ENCODE measurements around the gene C1QB.
"Not testable (repeated sequence)": the region's sequence is repeated elsewhere in the genome, so short reads cannot be mapped to it uniquely, and the experiment has no call there.

C1QB gene

GRCh38 chr1:22685591-22686059 lies 32.6 kb downstream of the C1QB start:
- H3K27ac Mint-ChIP-seq, result no peak overlapping the region
- H3K27me3 Mint-ChIP-seq, result peaks cover 25% of the 10 kb centered on the region
- no peaks in the 10 kb centered on the region for H3K9me3 Mint-ChIP-seq
- no peaks in the 10 kb centered on the region for H3K4me1 Mint-ChIP-seq
- no peak overlapping the region for H3K4me3 Mint-ChIP-seq
- no peaks in the 10 kb centered on the region for H3K36me3 Mint-ChIP-seq
- ATAC-seq (ENCODE audit: low read depth) (no peak), DNase-seq (ENCODE audit: low spot score in 2 of 2) (no peak)

GRCh38 chr1:22687191-22687590 lies 34.2 kb downstream of the C1QB start:
- ATAC-seq (ENCODE audit: low read depth), result no peak
- H3K27me3 Mint-ChIP-seq, result peaks cover 26% of the 10 kb centered on the region
- H3K4me3 Mint-ChIP-seq, result no peak overlapping the region
- H3K9me3 Mint-ChIP-seq, result no peaks in the 10 kb centered on the region
- no peaks in the 10 kb centered on the region for H3K36me3 Mint-ChIP-seq
- DNase-seq (ENCODE audit: low spot score in 2 of 2), result no peak
- no peak overlapping the region for H3K27ac Mint-ChIP-seq
- no peaks in the 10 kb centered on the region for H3K4me1 Mint-ChIP-seq

- Mint-ChIP-seq H3K9me3 (no peaks in the 10 kb centered on the region), H3K4me3 (no peak overlapping the region), H3K4me1 (no peaks in the 10 kb centered on the region), H3K27me3 (peaks cover 28% of the 10 kb centered on the region), H3K27ac (no peak overlapping the region), H3K36me3 (no peaks in the 10 kb centered on the region)
- ATAC-seq (ENCODE audit: low read depth) (no peak), DNase-seq (ENCODE audit: low spot score in 2 of 2) (no peak)
Observed at GRCh38 chr1:22688466-22688865, 35.4 kb downstream of the C1QB start.

- no peak for ATAC-seq (ENCODE audit: low read depth)
- H3K4me1 Mint-ChIP-seq, result no peaks in the 10 kb centered on the region
- DNase-seq (ENCODE audit: low spot score in 2 of 2), result no peak
- H3K27me3 Mint-ChIP-seq, result peaks cover 19% of the 10 kb centered on the region
- no peaks in the 10 kb centered on the region for H3K9me3 Mint-ChIP-seq
- H3K4me3 Mint-ChIP-seq, result no peak overlapping the region
- no peak overlapping the region for H3K27ac Mint-ChIP-seq
- no peaks in the 10 kb centered on the region for H3K36me3 Mint-ChIP-seq
Observed at GRCh38 chr1:22689505-22689904, 36.5 kb downstream of the C1QB start.

- Mint-ChIP-seq H3K27me3 (peaks cover 15% of the 10 kb centered on the region), H3K27ac (no peak overlapping the region), H3K36me3 (no peaks in the 10 kb centered on the region), H3K4me1 (no peaks in the 10 kb centered on the region), H3K9me3 (no peaks in the 10 kb centered on the region), H3K4me3 (no peak overlapping the region)
- ATAC-seq (ENCODE audit: low read depth) (no peak), DNase-seq (ENCODE audit: low spot score in 2 of 2) (no peak)
Observed at GRCh38 chr1:22691031-22691753, 38.2 kb downstream of the C1QB start.

GRCh38 chr1:22694172-22694571 lies 41.1 kb downstream of the C1QB start:
- Mint-ChIP-seq H3K9me3 (no peaks in the 10 kb centered on the region), H3K36me3 (no peaks in the 10 kb centered on the region), H3K4me1 (no peaks in the 10 kb centered on the region), H3K27me3 (peaks cover 13% of the 10 kb centered on the region), H3K27ac (no peak overlapping the region), H3K4me3 (no peak overlapping the region)
- ATAC-seq (ENCODE audit: low read depth) (no peak), DNase-seq (ENCODE audit: low spot score in 2 of 2) (no peak)

GRCh38 chr1:22696610-22697009 lies 43.6 kb downstream of the C1QB start:
- H3K4me1 Mint-ChIP-seq, result no peaks in the 10 kb centered on the region
- H3K27ac Mint-ChIP-seq, result no peak overlapping the region
- no peak for DNase-seq (ENCODE audit: low spot score in 2 of 2)
- no peak for ATAC-seq (ENCODE audit: low read depth)
- H3K4me3 Mint-ChIP-seq, result no peak overlapping the region
- no peaks in the 10 kb centered on the region for H3K9me3 Mint-ChIP-seq
- peaks cover 12% of the 10 kb centered on the region for H3K27me3 Mint-ChIP-seq
- no peaks in the 10 kb centered on the region for H3K36me3 Mint-ChIP-seq

- H3K9me3 Mint-ChIP-seq, result no peaks in the 10 kb centered on the region
- no peaks in the 10 kb centered on the region for H3K36me3 Mint-ChIP-seq
- H3K27ac Mint-ChIP-seq, result no peak overlapping the region
- ATAC-seq (ENCODE audit: low read depth) (no peak), DNase-seq (ENCODE audit: low spot score in 2 of 2) (no peak)
- no peaks in the 10 kb centered on the region for H3K4me1 Mint-ChIP-seq
- H3K27me3 Mint-ChIP-seq, result peaks cover 14% of the 10 kb centered on the region
- H3K4me3 Mint-ChIP-seq, result no peak overlapping the region
Observed at GRCh38 chr1:22697980-22698379, 44.9 kb downstream of the C1QB start.

GRCh38 chr1:22699681-22700520 lies 46.9 kb downstream of the C1QB start:
- no peak for ATAC-seq (ENCODE audit: low read depth)
- DNase-seq (ENCODE audit: low spot score in 2 of 2), result no peak
- H3K36me3 Mint-ChIP-seq, result no peaks in the 10 kb centered on the region
- H3K9me3 Mint-ChIP-seq, result no peaks in the 10 kb centered on the region
- H3K27ac Mint-ChIP-seq, result no peak overlapping the region
- H3K4me1 Mint-ChIP-seq, result no peaks in the 10 kb centered on the region
- peaks cover 12% of the 10 kb centered on the region for H3K27me3 Mint-ChIP-seq
- H3K4me3 Mint-ChIP-seq, result no peak overlapping the region

- H3K4me3 Mint-ChIP-seq, result no peak overlapping the region
- no peaks in the 10 kb centered on the region for H3K4me1 Mint-ChIP-seq
- peaks cover 15% of the 10 kb centered on the region for H3K27me3 Mint-ChIP-seq
- H3K36me3 Mint-ChIP-seq, result no peaks in the 10 kb centered on the region
- no peak overlapping the region for H3K27ac Mint-ChIP-seq
- no peak for DNase-seq (ENCODE audit: low spot score in 2 of 2)
- ATAC-seq (ENCODE audit: low read depth), result no peak
- no peaks in the 10 kb centered on the region for H3K9me3 Mint-ChIP-seq
Observed at GRCh38 chr1:22702296-22703085, 49.5 kb downstream of the C1QB start.

GRCh38 chr1:22704440-22705067 lies 51.5 kb downstream of the C1QB start:
- Mint-ChIP-seq H3K27ac (no peak overlapping the region), H3K4me3 (no peak overlapping the region), H3K36me3 (no peaks in the 10 kb centered on the region), H3K4me1 (peaks cover 2% of the 10 kb centered on the region), H3K27me3 (peaks cover 18% of the 10 kb centered on the region), H3K9me3 (no peaks in the 10 kb centered on the region)
- DNase-seq (ENCODE audit: low spot score in 2 of 2), result peak; percentile 59 to 73
- peak; percentile 81 for ATAC-seq (ENCODE audit: low read depth)

GRCh38 chr1:22705586-22705985 lies 52.5 kb downstream of the C1QB start:
- Mint-ChIP-seq H3K4me3 (no peak overlapping the region), H3K27ac (no peak overlapping the region), H3K4me1 (peaks cover 4% of the 10 kb centered on the region), H3K27me3 (peaks cover 22% of the 10 kb centered on the region), H3K9me3 (no peaks in the 10 kb centered on the region), H3K36me3 (no peaks in the 10 kb centered on the region)
- ATAC-seq (ENCODE audit: low read depth), result no peak
- DNase-seq (ENCODE audit: low spot score in 2 of 2), result no peak

- not testable (repeated sequence) for DNase-seq (ENCODE audit: low spot score in 2 of 2); H3K9me3 Mint-ChIP-seq; H3K36me3 Mint-ChIP-seq; ATAC-seq (ENCODE audit: low read depth); H3K4me1 Mint-ChIP-seq; H3K4me3 Mint-ChIP-seq; H3K27ac Mint-ChIP-seq
- H3K27me3 Mint-ChIP-seq, result peaks cover 22% of the 10 kb centered on the region
Observed at GRCh38 chr1:22706100-22706499, 53.1 kb downstream of the C1QB start.

Data from memory B cell (primary cell).